ENCODE results near the gene ZDHHC9. TPM values are rescaled to one million over a fixed set of nuclear protein-coding genes. Genes with fewer than 3 reads are reported as not detected.
A peak's percentile ranks its signal among the peaks of the same experiment; 100 is the strongest.

The ZDHHC9 gene
- total and polyA plus RNA-seq, 12 donors, result 4.3 to 75.7 (median 24.6) TPM

GRCh38 chrX:129760981-129761380 lies 82.7 kb downstream of the ZDHHC9 start:
- intact Hi-C loops (cut with DNase I), result no loop called here
- no peaks in the 10 kb centered on the region for H3K9me3 ChIP-seq (replicated peaks in 1 of 3)
- no peak for TF ChIP-seq CTCF (IDR thresholded peaks at IDR 0.05)
- TF ChIP-seq POLR2A (IDR thresholded peaks at IDR 0.05), result no peak
- no peak for DNase-seq
- 87 to 93% (median 92%) methylated on average over 6 of the region's 6 CpGs for WGBS, 4 donors
- H3K27me3 ChIP-seq, result peaks cover 2% of the 10 kb centered on the region
- peak overlapping the region in 1 of 5 donors; percentile 62 for H3K27ac ChIP-seq
- H3K4me1 ChIP-seq (replicated peaks in 1 of 2), result no peaks in the 10 kb centered on the region
- H3K4me3 ChIP-seq, result no peak overlapping the region
- no peaks in the 10 kb centered on the region for H3K36me3 ChIP-seq (replicated peaks in 1 of 2)

GRCh38 chrX:129760155-129760554 lies 83.5 kb downstream of the ZDHHC9 start:
- H3K27ac ChIP-seq, result peak overlapping the region in 2 of 5 donors; percentile 39 to 62

GRCh38 chrX:129759576-129760061 lies 84.1 kb downstream of the ZDHHC9 start:
- intact Hi-C loops (cut with DNase I), result no loop called here
- 58 to 76% (median 66%) methylated on average over 7 to 14 of the region's 14 CpGs for WGBS, 4 donors

More at GRCh38 chrX:129760155-129760554, 83.5 kb downstream of the ZDHHC9 start:
- Histone ChIP-seq H3K36me3 (replicated peaks in 1 of 2) (no peaks in the 10 kb centered on the region), H3K9me3 (replicated peaks in 1 of 3) (no peaks in the 10 kb centered on the region), H3K4me1 (replicated peaks in 1 of 2) (no peaks in the 10 kb centered on the region), H3K4me3 (no peak overlapping the region), H3K27me3 (peaks cover 10% of the 10 kb centered on the region)
- TF ChIP-seq POLR2A (IDR thresholded peaks at IDR 0.05) (no peak), CTCF (IDR thresholded peaks at IDR 0.05) (no peak)
- no peak for DNase-seq
- WGBS, 4 donors, result 60 to 77% (median 69%) methylated on average over 3 to 9 of the region's 9 CpGs
- intact Hi-C loops (cut with DNase I), result no loop called here

More at GRCh38 chrX:129759576-129760061, 84.1 kb downstream of the ZDHHC9 start:
- H3K4me1 ChIP-seq (replicated peaks in 1 of 2), result no peaks in the 10 kb centered on the region
- peaks cover 10% of the 10 kb centered on the region for H3K27me3 ChIP-seq
- H3K9me3 ChIP-seq (replicated peaks in 1 of 3), result no peaks in the 10 kb centered on the region
- DNase-seq, result peak in 4 of 7 donors; percentile 27 to 68 (median 40)
- H3K27ac ChIP-seq, result peak overlapping the region in 2 of 5 donors; percentile 39 to 62
- no peak overlapping the region for H3K4me3 ChIP-seq
- no peak for TF ChIP-seq POLR2A (IDR thresholded peaks at IDR 0.05)
- TF ChIP-seq CTCF (IDR thresholded peaks at IDR 0.05), result peak in 1 of 6 experiments; percentile 9
- H3K36me3 ChIP-seq (replicated peaks in 1 of 2), result no peaks in the 10 kb centered on the region
